A673 (cell line): ENCODE measurements around the gene THADA.

Experiments
- EZH2 ChIP-seq: fragments of 200-600 bp; sonication (generic); IDR thresholded peaks from 2 replicates; pipeline ENCODE4 v1.6.1; 2017; ENCODE audit warnings: borderline replicate concordance, low read depth, mild to moderate bottlenecking, mixed read lengths, antibody characterized with exemption, low read length; ENCODE audit not compliant: poor library complexity, severe bottlenecking
- TF ChIP-seq, protein P1 (sequence below): fragments of 300-800, 200-600 bp; sonication (generic); conservative IDR thresholded peaks from 2 replicates; pipeline ENCODE4 v1.5.1; 2017; ENCODE audit warnings: low read depth, mild to moderate bottlenecking, antibody characterized with exemption, low read length, moderate library complexity, mixed read lengths

DNA sequence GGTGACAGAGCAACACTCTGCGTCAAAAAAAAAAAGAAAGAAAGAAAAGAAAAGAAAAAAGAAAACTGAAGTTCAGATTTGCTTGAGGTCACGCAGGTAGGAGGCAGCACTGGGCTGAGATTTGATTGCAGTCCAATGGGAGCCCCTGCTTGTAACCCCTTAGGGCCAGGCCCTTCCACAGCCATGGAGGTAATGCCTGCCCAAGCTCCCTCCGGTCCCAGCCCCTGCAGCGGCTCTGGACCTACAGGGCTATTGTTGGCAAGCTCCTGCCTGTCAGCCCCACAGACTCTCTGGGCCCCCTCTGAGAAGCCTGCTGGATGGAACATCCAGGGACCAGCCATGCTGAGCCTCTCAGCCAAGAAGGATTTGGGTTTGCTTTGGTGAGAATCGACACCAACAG lies 381.6 kb downstream of the THADA start:
- TF ChIP-seq, protein P1, sequence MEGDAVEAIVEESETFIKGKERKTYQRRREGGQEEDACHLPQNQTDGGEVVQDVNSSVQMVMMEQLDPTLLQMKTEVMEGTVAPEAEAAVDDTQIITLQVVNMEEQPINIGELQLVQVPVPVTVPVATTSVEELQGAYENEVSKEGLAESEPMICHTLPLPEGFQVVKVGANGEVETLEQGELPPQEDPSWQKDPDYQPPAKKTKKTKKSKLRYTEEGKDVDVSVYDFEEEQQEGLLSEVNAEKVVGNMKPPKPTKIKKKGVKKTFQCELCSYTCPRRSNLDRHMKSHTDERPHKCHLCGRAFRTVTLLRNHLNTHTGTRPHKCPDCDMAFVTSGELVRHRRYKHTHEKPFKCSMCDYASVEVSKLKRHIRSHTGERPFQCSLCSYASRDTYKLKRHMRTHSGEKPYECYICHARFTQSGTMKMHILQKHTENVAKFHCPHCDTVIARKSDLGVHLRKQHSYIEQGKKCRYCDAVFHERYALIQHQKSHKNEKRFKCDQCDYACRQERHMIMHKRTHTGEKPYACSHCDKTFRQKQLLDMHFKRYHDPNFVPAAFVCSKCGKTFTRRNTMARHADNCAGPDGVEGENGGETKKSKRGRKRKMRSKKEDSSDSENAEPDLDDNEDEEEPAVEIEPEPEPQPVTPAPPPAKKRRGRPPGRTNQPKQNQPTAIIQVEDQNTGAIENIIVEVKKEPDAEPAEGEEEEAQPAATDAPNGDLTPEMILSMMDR: no peak
- no peak for TF ChIP-seq EZH2
